Psoas muscle (tissue), 8 donors: ENCODE results near the gene OTOP1. TPM values are rescaled to one million over a fixed set of nuclear protein-coding genes. Genes with fewer than 3 reads are reported as not detected.
"Not testable (repeated sequence)": the region's sequence is repeated elsewhere in the genome, so short reads cannot be mapped to it uniquely, and the experiment has no call there.

Experiments
- ATAC-seq, 4 donors: fragments of 200-7000 bp; cut with Tn5 transposase; one replicate each; pipeline ENCODE4 v1.9.1; 2020; ENCODE audit warnings: moderate library complexity in 3 of 4, mild to moderate bottlenecking in 2 of 4
- DNase-seq, 2 donors: peaks; one replicate each; pipeline ENCODE4 v3.0.0-alpha.2; 2020
- H3K27ac ChIP-seq: fragments of 200-600 bp; one replicate; pipeline ENCODE4 v1.8.0; 2022
- H3K27me3 ChIP-seq, 3 donors: fragments of 200-600 bp in 1 of 3; one replicate each; pipeline versions ENCODE4 v1.6.1 to v1.8.0; 2013 to 2022; ENCODE audit warnings: low read length in 2 of 3, mild to moderate bottlenecking in 2 of 3, moderate library complexity in 1 of 3; ENCODE audit not compliant: insufficient read depth in 3 of 3
- H3K36me3 ChIP-seq, 2 donors: fragments of 200-600 bp in 1 of 2; one replicate each; pipeline versions ENCODE4 v1.6.1 to v1.8.0; 2013 to 2022; ENCODE audit warnings: low read depth in 1 of 2, mild to moderate bottlenecking in 1 of 2, moderate library complexity in 1 of 2; ENCODE audit not compliant: insufficient read depth in 1 of 2
- H3K4me1 ChIP-seq: fragments of 200-600 bp; one replicate; pipeline ENCODE4 v1.8.0; 2022
- H3K4me3 ChIP-seq: fragments of 200-600 bp; one replicate; pipeline ENCODE4 v1.8.0; 2022; ENCODE audit warnings: mild to moderate bottlenecking
- H3K9me3 ChIP-seq: fragments of 200-600 bp; one replicate; pipeline ENCODE4 v1.8.0; 2022
- CTCF ChIP-seq: fragments of 200-600 bp; IDR thresholded peaks from one replicate; pipeline ENCODE4 v1.8.0; 2022; ENCODE audit warnings: antibody characterized with exemption
- WGBS, 3 donors: extraction: QIAGEN DNeasy Blood & Tissue Kit; methylation state at CpG; one replicate each; pipeline versions ENCODE4 v1.1.6 to v1.1.7; 2013; 5-methylcytosine and 5-hydroxymethylcytosine counted together
- intact Hi-C, 2 donors: fragments of 100-400 bp; cut with DNase I; formaldehyde crosslinking; loops; one replicate each; pipeline versions ENCODE4 v1.11.0 to v1.14.2; 2022
- polyA plus RNA-seq, 3 donors: library from polyadenylated mRNA; stranded (reverse); fragments of 200-250 nt; gene quantifications; one replicate each; pipeline ENCODE4 v1.2.3, GENCODE V29; 2013
- total RNA-seq, 4 donors: library from RNA; stranded (reverse); fragmentation: NEBNext Ultra II Directional in 2 of 4; extraction: Animal tissue kit (Norgen Biotek cat#: 25700) in 2 of 4; gene quantifications; one replicate each; pipeline versions ENCODE4 v1.2.1 to v1.2.4, GENCODE V29; 2021 to 2023
- donor health status: healthy with polysubstance abuse.
- donor health status: DM: no; HTN: no; CAD: no; lungs with moderate emphysema.
- donor health status: Bipolar disorder and iron deficiency.
- donor health status: healthy.
- donor health status: DM: yes; HTN: yes; CAD: no.
- donor health status: DM: no; HTN: no; CAD: no.
- donor health status: DM: no; HTN: no; CAD: no.
- donor health status: DM: yes; HTN: yes; CAD: no.

The OTOP1 gene
- total and polyA plus RNA-seq, 7 donors = not detected

- ATAC-seq = peak in 3 of 4 donors; percentile 6 to 19 (median 17)
- no peak for DNase-seq
- Histone ChIP-seq H3K27me3 (no peaks in the 10 kb centered on the region), H3K9me3 (no peaks in the 10 kb centered on the region), H3K36me3 (peaks cover 10 to 35% of the 10 kb centered on the region in 2 donors), H3K4me3 (peak overlapping the region; percentile 89), H3K4me1 (peaks cover 23% of the 10 kb centered on the region), H3K27ac (peak overlapping the region; percentile 91)
- WGBS, 3 donors = 0 to 1% (median 1%) methylated on average over 12 of the region's 12 CpGs
- TF ChIP-seq CTCF = no peak
- intact Hi-C loops = loop anchor here (5.0 kb wide), 2 partner anchors 40 to 295 kb away; partner anchors contain the start of gene STX18 (in 2 of the 2)
Measured at GRCh38 chr4:4247696-4248028, 20.9 kb upstream of the OTOP1 start.

- no peaks in the 10 kb centered on the region for H3K9me3 ChIP-seq
- DNase-seq = no peak
- ATAC-seq = no peak
- intact Hi-C loops = loop anchor here (5.0 kb wide), 2 partner anchors 42 to 297 kb away; partner anchors contain the start of gene STX18 (in 2 of the 2)
- no peaks in the 10 kb centered on the region for H3K27me3 ChIP-seq
- H3K27ac ChIP-seq = no peak overlapping the region
- 86 to 95% (median 94%) methylated on average over 1 of the region's 1 CpG for WGBS, 3 donors
- no peak for TF ChIP-seq CTCF
- no peak overlapping the region for H3K4me3 ChIP-seq
- peaks cover 23% of the 10 kb centered on the region for H3K4me1 ChIP-seq
- peaks cover 10 to 60% of the 10 kb centered on the region in 2 donors for H3K36me3 ChIP-seq
Measured at GRCh38 chr4:4245172-4245571, 18.4 kb upstream of the OTOP1 start.

GRCh38 chr4:4239551-4239950 lies 12.8 kb upstream of the OTOP1 start:
- H3K4me1 ChIP-seq, H3K27me3 ChIP-seq, intact Hi-C loops, H3K27ac ChIP-seq, ATAC-seq, DNase-seq, H3K4me3 ChIP-seq, H3K9me3 ChIP-seq: not testable (repeated sequence)
- 89 to 93% (median 90%) methylated on average over 3 of the region's 3 CpGs for WGBS, 3 donors
- peaks cover 4 to 99% of the 10 kb centered on the region in 2 donors for H3K36me3 ChIP-seq

GRCh38 chr4:4233610-4234009 lies 6.9 kb upstream of the OTOP1 start:
- no peak for TF ChIP-seq CTCF
- 94 to 95% (median 95%) methylated on average over 2 of the region's 2 CpGs for WGBS, 3 donors
- H3K27me3 ChIP-seq = peaks cover 0 to 4% (median 0%) of the 10 kb centered on the region in 3 donors
- H3K4me3 ChIP-seq = no peak overlapping the region
- H3K36me3 ChIP-seq = peaks cover 0 to 39% of the 10 kb centered on the region in 2 donors
- peaks cover 10% of the 10 kb centered on the region for H3K9me3 ChIP-seq
- intact Hi-C loops = no loop called here
- H3K4me1 ChIP-seq = no peaks in the 10 kb centered on the region
- no peak overlapping the region for H3K27ac ChIP-seq
- ATAC-seq (no peak), DNase-seq (no peak)

- Histone ChIP-seq H3K27me3 (peaks cover 3 to 51% (median 22%) of the 10 kb centered on the region in 3 donors), H3K36me3 (no peaks in the 10 kb centered on the region), H3K4me3 (no peak overlapping the region), H3K9me3 (peaks cover 3% of the 10 kb centered on the region), H3K4me1 (no peaks in the 10 kb centered on the region), H3K27ac (no peak overlapping the region)
- ATAC-seq (no peak), DNase-seq (no peak)
- intact Hi-C loops = no loop called here
- 73 to 90% (median 80%) methylated on average over 1 of the region's 1 CpG for WGBS, 3 donors
- TF ChIP-seq CTCF = no peak
Measured at GRCh38 chr4:4228356-4228668, 1.6 kb upstream of the OTOP1 start.
